GM12878 (cell line): ENCODE data around the gene NLGN1. TPM values are rescaled to one million over a fixed set of nuclear protein-coding genes. Genes with fewer than 3 reads are reported as not detected.

Experiments used
- ATAC-seq: fragments of 200-7000 bp; cut with Tn5 transposase; 3 replicates; pipeline ENCODE4 v1.9.1; 2020; ENCODE audit warnings: mild to moderate bottlenecking, moderate library complexity
- BruUV-seq: library from RNA; stranded (reverse); fragments of 400-500 nt; replicated peaks from 2 replicates; lab custom pipeline; 2021; lab: Mats Ljungman, UMichigan
- CTCF ChIA-PET: fragments of 300-600 bp; sonication (Branson Sonifier 250); formaldehyde crosslinking; extraction: SDS; loops from one replicate; lab custom pipeline; 2021; ENCODE audit warnings: inconsistent platforms; lab: Yijun Ruan, JAX
- POLR2A ChIA-PET: fragments of 350-600 bp; formaldehyde crosslinking; extraction: SDS; loops from one replicate; lab custom pipeline; 2021; ENCODE audit warnings: inconsistent platforms; lab: Charles Lee
- RAD21 ChIA-PET: fragments of 300-600 bp; sonication (Branson Sonifier 250); formaldehyde crosslinking; loops from one replicate; lab custom pipeline; 2023; ENCODE audit warnings: antibody characterized with exemption; ENCODE audit not compliant: unreplicated experiment; lab: Charles Lee
- SMC1A ChIA-PET: fragments of 300-600 bp; sonication (Branson Sonifier 250); formaldehyde crosslinking; loops from one replicate; lab custom pipeline; 2023; ENCODE audit not compliant: unreplicated experiment, uncharacterized antibody; lab: Charles Lee
- DNase-seq: peaks from one replicate; pipeline ENCODE4 v3.0.0-alpha.2; 2011; ENCODE audit warnings: low read depth, low spot score
- FAIRE-seq: peaks from 3 replicates; lab custom pipeline; 2011; peaks lifted over from hg19 to GRCh38; lab: Jason Lieb, UNC
- H2AFZ ChIP-seq: 2 replicates; pipeline ENCODE4 v1.6.0; 2011; ENCODE audit warnings: low read depth, low read length, control low read depth; ENCODE audit not compliant: control insufficient read depth
- H3K27ac ChIP-seq: 2 replicates; pipeline ENCODE4 v1.5.1; 2011; ENCODE audit warnings: control low read depth; ENCODE audit not compliant: control insufficient read depth, insufficient read depth
- H3K27me3 ChIP-seq, 2 experiments: replicated peaks in 1 of 2; 2 replicates each; pipeline versions ENCODE4 v1.6.0 to v1.6.1; 2011; ENCODE audit warnings: low read length in 1 of 2; ENCODE audit not compliant: control insufficient read depth in 2 of 2, insufficient read depth in 2 of 2
- H3K36me3 ChIP-seq, 2 experiments: 2 replicates each; pipeline ENCODE4 v1.5.1; 2011; ENCODE audit warnings: low read length in 1 of 2; ENCODE audit not compliant: control insufficient read depth in 2 of 2, insufficient read depth in 2 of 2
- H3K4me1 ChIP-seq: 2 replicates; pipeline ENCODE4 v1.6.1; 2011; ENCODE audit warnings: mild to moderate bottlenecking, low read length, moderate library complexity, mixed read lengths; ENCODE audit not compliant: control insufficient read depth, insufficient read depth
- H3K4me2 ChIP-seq: 2 replicates; pipeline ENCODE4 v1.6.0; 2011; ENCODE audit warnings: control low read depth; ENCODE audit not compliant: control insufficient read depth, insufficient read depth
- H3K4me3 ChIP-seq: fragments of 200-600 bp; sonication (generic); 2 replicates; pipeline ENCODE4 v1.5.1; 2016
- H3K79me2 ChIP-seq: 2 replicates; pipeline ENCODE4 v1.6.0; 2011; ENCODE audit warnings: low read length; ENCODE audit not compliant: control insufficient read depth, insufficient read depth
- H3K9ac ChIP-seq: 2 replicates; pipeline ENCODE4 v1.8.0; 2011; ENCODE audit warnings: low read length, control low read depth, mixed read lengths; ENCODE audit not compliant: control insufficient read depth, insufficient read depth
- H3K9me3 ChIP-seq: replicated peaks from 3 replicates; pipeline ENCODE4 v1.5.1; 2011; ENCODE audit warnings: mild to moderate bottlenecking, low read length; ENCODE audit not compliant: control insufficient read depth, insufficient read depth
- H4K20me1 ChIP-seq: 2 replicates; pipeline ENCODE4 v1.6.0; 2011; ENCODE audit not compliant: control insufficient read depth, insufficient read depth
- IRF4 ChIP-seq: IDR thresholded peaks from 2 replicates; pipeline ENCODE4 v1.6.1; 2011; ENCODE audit warnings: low read depth, low read length
- NFYA ChIP-seq: IDR thresholded peaks from 2 replicates; pipeline ENCODE4 v1.6.1; 2011; ENCODE audit warnings: low read depth, mild to moderate bottlenecking, low read length, improper control_type of control experiment, borderline replicate concordance
- NR2C2 ChIP-seq: IDR thresholded peaks from 2 replicates; pipeline ENCODE4 v1.6.1; 2011; ENCODE audit warnings: borderline replicate concordance, low read depth; ENCODE audit not compliant: control insufficient read depth, insufficient read length
- WGBS: methylation state at CpG from one replicate; pipeline ENCODE4 v1.1.6; 2016; ENCODE audit warnings: low lambda C conversion rate; ENCODE audit not compliant: insufficient replicate concordance, insufficient coverage; ENCODE audit errors: missing lambda C conversion rate; 5-methylcytosine and 5-hydroxymethylcytosine counted together
- in situ Hi-C: fragments of 300-500 bp; cut with MboI; formaldehyde crosslinking; loops from 9 replicates; pipeline ENCODE4 v1.14.3; 2018; ENCODE audit warnings: mixed read lengths
- intact Hi-C: fragments of 100-400 bp; cut with micrococcal nuclease; formaldehyde crosslinking; loops from one replicate; pipeline ENCODE4 v1.14.2; 2022; ENCODE audit not compliant: unreplicated experiment
- polyA plus RNA-seq, 11 experiments: library from polyadenylated mRNA; depleted of rRNA in 4 of 11; unstranded in 6 of 11; stranded (reverse) in 5 of 11; fragments of >200 nt; fragmentation: Nextera tagmentation in 4 of 11; fragmentation: Illumina TruSeq in 1 of 11; extraction: Ambion mirVana in 4 of 11; extraction: Trizol in 1 of 11; gene quantifications; 1 replicate in 1 of 11; 2 replicates in 10 of 11; pipeline versions ENCODE4 v1.2.1 to v1.2.3, GENCODE V29; 2011 to 2016; ENCODE audit warnings: inconsistent platforms in 2 of 11, missing spikeins in 2 of 11, low read depth in 1 of 11
- total RNA-seq, 4 experiments: library from RNA; depleted of rRNA in 3 of 4; stranded (reverse); fragments of >200 nt in 3 of 4; fragmentation: Illumina TruSeq in 1 of 4; extraction: Trizol in 1 of 4; gene quantifications; 2 replicates each; pipeline versions ENCODE4 v1.2.1 to v1.2.3, GENCODE V29; 2013 to 2021
- TF ChIP-seq, protein P1 (sequence below): fragments of 450-650 bp; IDR thresholded peaks from 2 replicates; pipeline ENCODE4 v1.6.1; 2017; ENCODE audit warnings: mild to moderate bottlenecking, low read depth, inconsistent platforms; ENCODE audit not compliant: poor library complexity, severe bottlenecking

Gene NLGN1
- total and polyA plus RNA-seq, 10 of the 15 experiments (the other 5 are each of a cell fraction or from before 2014, with no cell fraction given) = not detected

DNA sequence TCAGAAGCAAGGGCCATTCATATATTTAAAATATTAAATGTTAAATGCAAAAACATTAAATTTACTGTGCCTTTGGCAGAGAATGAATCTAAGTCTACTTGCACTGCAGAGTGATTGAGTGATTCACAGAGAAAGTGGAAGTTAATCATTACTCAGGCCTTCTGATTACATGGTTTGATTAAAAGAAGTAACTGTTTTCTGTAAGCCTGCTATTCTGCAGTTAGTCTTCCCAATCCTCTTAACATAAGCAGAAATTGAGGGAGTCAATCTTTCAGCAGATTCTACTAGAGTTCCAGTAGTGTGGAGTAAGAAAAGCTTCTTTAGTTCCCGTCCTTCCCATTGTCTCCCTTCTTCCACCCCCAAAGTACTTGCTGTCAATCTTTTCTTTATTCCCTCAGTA lies 1.5 kb downstream of the NLGN1 start (continued):
- TF ChIP-seq NFYA = no peak
- no peak for TF ChIP-seq IRF4

GRCh38 chr3:173401369-173401768 lies 3.8 kb downstream of the NLGN1 start:
- FAIRE-seq = no peak
- TF ChIP-seq, protein P1, sequence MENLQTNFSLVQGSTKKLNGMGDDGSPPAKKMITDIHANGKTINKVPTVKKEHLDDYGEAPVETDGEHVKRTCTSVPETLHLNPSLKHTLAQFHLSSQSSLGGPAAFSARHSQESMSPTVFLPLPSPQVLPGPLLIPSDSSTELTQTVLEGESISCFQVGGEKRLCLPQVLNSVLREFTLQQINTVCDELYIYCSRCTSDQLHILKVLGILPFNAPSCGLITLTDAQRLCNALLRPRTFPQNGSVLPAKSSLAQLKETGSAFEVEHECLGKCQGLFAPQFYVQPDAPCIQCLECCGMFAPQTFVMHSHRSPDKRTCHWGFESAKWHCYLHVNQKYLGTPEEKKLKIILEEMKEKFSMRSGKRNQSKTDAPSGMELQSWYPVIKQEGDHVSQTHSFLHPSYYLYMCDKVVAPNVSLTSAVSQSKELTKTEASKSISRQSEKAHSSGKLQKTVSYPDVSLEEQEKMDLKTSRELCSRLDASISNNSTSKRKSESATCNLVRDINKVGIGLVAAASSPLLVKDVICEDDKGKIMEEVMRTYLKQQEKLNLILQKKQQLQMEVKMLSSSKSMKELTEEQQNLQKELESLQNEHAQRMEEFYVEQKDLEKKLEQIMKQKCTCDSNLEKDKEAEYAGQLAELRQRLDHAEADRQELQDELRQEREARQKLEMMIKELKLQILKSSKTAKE = no peak
- TF ChIP-seq NR2C2 = no peak

More at GRCh38 chr3:173401369-173401768, 3.8 kb downstream of the NLGN1 start:
- in situ Hi-C loops = no loop called here
- Histone ChIP-seq H3K27ac (no peak overlapping the region), H3K4me1 (no peaks in the 10 kb centered on the region), H4K20me1 (no peaks in the 10 kb centered on the region), H3K4me3 (no peak overlapping the region), H3K36me3 (no peaks in the 10 kb centered on the region), H3K79me2 (no peaks in the 10 kb centered on the region), H3K9ac (no peak overlapping the region), H2AFZ (no peak overlapping the region), H3K4me2 (no peak overlapping the region), H3K9me3 (no peaks in the 10 kb centered on the region), H3K27me3 (peaks cover 2 to 3% of the 10 kb centered on the region in 2 experiments; a peak in 3 of 4 replicates)
- ChIA-PET POLR2A (no interaction called here), RAD21 (no interaction called here), CTCF (no interaction called here), SMC1A (no interaction called here)
- ATAC-seq (no peak), DNase-seq (no peak)
- intact Hi-C loops = no loop called here
- 23% methylated on average over 3 of the region's 3 CpGs for WGBS
- no TSS peak for BruUV-seq
